AG09319 (cell line): ENCODE measurements around the gene DMD.

ENCODE experiments used
- DNase-seq: peaks from one replicate; pipeline ENCODE4 v3.0.0-alpha.2; 2010; ENCODE audit warnings: low read depth; ENCODE audit errors: extremely low read depth
- TF ChIP-seq, protein P1 (sequence below): IDR thresholded peaks from 2 replicates; pipeline ENCODE4 v1.5.1; 2011; ENCODE audit warnings: low read depth, mild to moderate bottlenecking, inconsistent platforms, low read length, moderate library complexity

The DMD gene

DNA sequence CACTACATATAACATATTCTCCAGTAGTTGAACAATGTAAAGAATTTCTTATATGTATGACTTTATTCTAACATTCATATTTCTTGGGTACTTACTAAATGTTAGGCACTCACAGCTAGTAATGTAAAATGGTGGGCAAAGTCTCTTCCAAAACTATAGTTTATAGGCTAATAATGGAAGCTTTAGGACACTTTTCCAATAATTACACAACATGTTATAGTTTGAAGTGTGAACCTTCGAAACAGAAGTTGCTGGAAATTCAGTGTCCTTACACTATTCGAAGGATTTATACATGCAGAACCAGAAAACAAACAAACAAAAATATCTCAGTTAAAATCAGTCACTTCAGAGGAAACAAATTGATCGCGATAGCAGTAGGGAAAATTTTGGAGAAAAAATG lies 212.6 kb downstream of the DMD start:
- TF ChIP-seq, protein P1, sequence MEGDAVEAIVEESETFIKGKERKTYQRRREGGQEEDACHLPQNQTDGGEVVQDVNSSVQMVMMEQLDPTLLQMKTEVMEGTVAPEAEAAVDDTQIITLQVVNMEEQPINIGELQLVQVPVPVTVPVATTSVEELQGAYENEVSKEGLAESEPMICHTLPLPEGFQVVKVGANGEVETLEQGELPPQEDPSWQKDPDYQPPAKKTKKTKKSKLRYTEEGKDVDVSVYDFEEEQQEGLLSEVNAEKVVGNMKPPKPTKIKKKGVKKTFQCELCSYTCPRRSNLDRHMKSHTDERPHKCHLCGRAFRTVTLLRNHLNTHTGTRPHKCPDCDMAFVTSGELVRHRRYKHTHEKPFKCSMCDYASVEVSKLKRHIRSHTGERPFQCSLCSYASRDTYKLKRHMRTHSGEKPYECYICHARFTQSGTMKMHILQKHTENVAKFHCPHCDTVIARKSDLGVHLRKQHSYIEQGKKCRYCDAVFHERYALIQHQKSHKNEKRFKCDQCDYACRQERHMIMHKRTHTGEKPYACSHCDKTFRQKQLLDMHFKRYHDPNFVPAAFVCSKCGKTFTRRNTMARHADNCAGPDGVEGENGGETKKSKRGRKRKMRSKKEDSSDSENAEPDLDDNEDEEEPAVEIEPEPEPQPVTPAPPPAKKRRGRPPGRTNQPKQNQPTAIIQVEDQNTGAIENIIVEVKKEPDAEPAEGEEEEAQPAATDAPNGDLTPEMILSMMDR, result no peak
- no peak for DNase-seq

DNA sequence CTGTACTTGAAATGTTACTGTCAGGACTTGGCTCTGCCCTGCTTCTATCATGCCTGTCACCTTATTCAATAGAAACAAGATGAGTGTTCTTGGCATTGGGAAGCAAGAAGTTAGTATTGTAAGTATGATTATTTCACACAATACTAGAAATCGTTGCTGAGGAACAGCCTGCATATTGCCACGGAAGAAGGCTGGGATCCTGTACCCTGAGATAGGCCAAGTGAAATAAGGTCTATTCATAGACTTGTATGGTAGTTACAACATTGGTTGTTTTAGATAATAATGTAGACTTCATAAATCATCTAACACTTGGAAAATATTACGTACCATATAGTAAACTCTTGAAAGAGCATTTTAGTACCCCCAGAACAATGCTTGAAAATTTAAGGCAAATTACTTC lies 215.9 kb downstream of the DMD start:
- TF ChIP-seq, protein P1, result no peak
- DNase-seq, result no peak

DNA sequence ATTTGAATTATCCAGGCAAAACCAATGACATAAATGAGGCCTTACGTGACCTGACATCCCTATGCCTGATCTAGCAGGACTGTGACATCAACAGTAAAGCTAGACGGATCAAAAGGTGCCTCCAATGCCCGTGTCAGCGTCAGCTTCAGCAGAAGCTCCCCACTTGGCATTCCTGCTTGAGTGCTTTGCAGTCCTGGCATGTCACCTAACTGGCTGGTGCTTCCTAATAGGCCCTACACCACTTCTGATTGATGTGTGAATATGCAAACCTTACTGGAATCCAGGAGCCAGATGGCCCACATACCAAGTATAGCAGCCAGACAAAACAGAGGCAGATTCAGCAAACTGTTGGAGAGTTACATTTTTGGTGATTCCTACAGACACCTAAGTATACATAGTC lies 224.2 kb downstream of the DMD start:
- TF ChIP-seq, protein P1, result no peak
- no peak for DNase-seq

DNA sequence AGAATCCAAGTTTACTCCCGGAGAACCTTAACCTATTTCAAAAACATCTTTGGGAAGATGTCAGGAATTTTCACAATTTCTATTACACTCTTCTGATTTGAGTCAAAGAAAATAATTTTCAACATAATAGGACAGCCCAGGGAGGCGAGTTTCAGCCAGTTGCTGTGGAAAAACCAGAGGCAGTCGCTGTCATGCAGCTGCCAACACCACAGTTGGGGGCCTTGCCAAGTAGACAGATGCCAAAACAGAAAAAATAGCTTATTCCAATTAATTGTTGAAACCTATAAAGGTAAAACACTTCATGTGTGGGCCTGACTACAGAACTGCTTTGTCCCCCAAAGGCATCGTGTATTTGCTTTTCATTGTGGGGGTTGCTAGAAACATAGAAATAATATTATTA lies 225.8 kb downstream of the DMD start:
- TF ChIP-seq, protein P1, result no peak
- no peak for DNase-seq

DNA sequence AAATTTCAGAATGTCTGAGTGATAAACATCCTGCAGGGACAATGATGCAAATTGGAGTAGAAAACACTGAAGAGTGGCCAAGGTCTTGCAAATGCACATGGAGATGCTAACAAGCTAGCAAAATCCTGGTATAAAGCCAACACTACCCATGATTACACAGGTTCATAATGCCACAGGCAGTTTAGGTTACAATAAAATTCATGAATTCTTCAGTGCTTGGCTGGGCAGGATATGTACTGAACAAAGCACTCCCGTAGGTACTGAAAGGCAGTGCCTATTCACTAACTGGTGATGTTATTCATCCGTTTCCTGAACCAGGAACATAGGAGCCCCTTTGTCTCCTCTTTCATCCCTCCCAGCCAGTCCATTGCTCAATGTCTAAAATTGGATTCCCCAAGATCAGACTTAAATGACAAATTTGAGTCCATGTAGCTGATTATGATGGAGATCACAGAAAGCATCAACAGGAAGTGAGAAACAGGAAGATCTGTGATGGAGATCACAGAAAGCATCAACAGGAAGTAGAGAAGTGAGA lies 244.5 kb downstream of the DMD start:
- TF ChIP-seq, protein P1, result no peak
- DNase-seq, result no peak

DNA sequence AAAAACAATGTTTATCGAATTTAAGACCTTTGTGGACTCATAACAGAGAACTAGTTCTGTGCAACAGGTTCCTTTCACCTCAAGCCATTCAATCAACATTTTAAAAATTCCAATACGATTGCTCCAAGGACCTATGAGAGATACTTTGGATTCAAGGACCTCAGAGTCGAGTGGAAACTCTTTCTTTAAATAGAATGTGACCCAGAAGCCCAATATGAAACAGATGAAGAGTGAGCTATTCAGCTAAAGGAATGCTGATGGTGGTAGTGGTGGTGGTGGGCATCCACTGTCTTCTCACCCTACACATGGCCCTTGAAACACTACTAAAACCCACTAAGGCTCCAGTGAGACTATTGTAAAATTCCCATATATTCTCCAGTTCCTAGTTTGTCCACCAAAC lies 257.2 kb downstream of the DMD start:
- TF ChIP-seq, protein P1, result no peak
- DNase-seq, result no peak

DNA sequence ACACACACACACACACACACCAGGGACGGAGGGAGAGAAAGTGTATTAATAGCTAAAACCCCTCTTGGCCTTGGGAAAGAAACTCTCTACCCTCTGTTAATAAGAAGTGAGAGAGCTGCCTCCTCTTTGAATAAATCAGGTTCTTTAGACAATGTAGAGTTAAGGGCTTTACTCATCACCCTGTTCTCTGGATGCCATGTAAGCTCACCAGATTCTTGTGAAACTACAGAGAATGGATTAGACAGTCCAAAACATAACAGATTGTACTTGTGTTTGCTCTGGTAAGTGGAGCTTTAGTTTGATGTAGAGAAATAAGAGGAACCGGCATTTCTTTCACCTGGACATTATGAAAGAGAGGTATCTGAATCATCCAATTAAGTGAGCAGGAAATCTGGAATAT lies 263.2 kb downstream of the DMD start:
- DNase-seq, result no peak
- TF ChIP-seq, protein P1, result no peak
